IMR-90 (cell line): ENCODE data around the gene AGMO. TPM values are rescaled to one million over a fixed set of nuclear protein-coding genes. Genes with fewer than 3 reads are reported as not detected.

ENCODE experiments used
- ATAC-seq: fragments of 200-7000 bp; cut with Tn5 transposase; 2 replicates; pipeline ENCODE4 v1.9.1; 2020; ENCODE audit warnings: low read depth, mild to moderate bottlenecking, moderate library complexity
- Bru-seq: library from RNA; stranded (reverse); fragments of 400-500 nt; gene quantifications from one replicate; lab custom pipeline; 2021; lab: Mats Ljungman, UMichigan
- BruChase-seq, 2 experiments: library from RNA; stranded (reverse); fragments of 400-500 nt; gene quantifications; one replicate each; lab custom pipeline; 2021; lab: Mats Ljungman, UMichigan
- BruUV-seq: library from RNA; stranded (reverse); fragments of 400-500 nt; replicated peaks from 2 replicates; lab custom pipeline; 2021; lab: Mats Ljungman, UMichigan
- CTCF ChIA-PET: fragments of 300-600 bp; formaldehyde crosslinking; extraction: SDS; loops from one replicate; lab custom pipeline; 2021; ENCODE audit warnings: antibody characterized with exemption; lab: Yijun Ruan, JAX
- POLR2A ChIA-PET: fragments of 300-600 bp; sonication (Branson Sonifier 250); formaldehyde crosslinking; loops from one replicate; lab custom pipeline; 2022; ENCODE audit warnings: antibody characterized with exemption; ENCODE audit not compliant: unreplicated experiment; lab: Charles Lee
- DNase-seq: peaks from one replicate; pipeline ENCODE4 v3.0.0; 2013
- H2AFZ ChIP-seq: replicated peaks from 2 replicates; pipeline ENCODE3; 2013; ENCODE audit warnings: low read length, mild to moderate bottlenecking; ENCODE audit not compliant: poor library complexity
- H2AK5ac ChIP-seq: 2 replicates; pipeline ENCODE4 v1.6.1; 2013; ENCODE audit warnings: low read depth, low read length, inconsistent platforms
- H2AK9ac ChIP-seq: replicated peaks from 2 replicates; pipeline ENCODE3; 2013; ENCODE audit warnings: mild to moderate bottlenecking, low read depth, low read length, moderate library complexity; ENCODE audit not compliant: poor library complexity
- H2BK120ac ChIP-seq: 2 replicates; pipeline ENCODE4 v1.6.1; 2013; ENCODE audit warnings: low read depth, low read length, inconsistent platforms
- H2BK15ac ChIP-seq: 3 replicates; pipeline ENCODE4 v1.6.1; 2013; ENCODE audit warnings: low read depth, low read length, inconsistent platforms
- H2BK20ac ChIP-seq: 2 replicates; pipeline ENCODE4 v1.6.1; 2013; ENCODE audit warnings: low read depth, mild to moderate bottlenecking, inconsistent platforms, low read length, moderate library complexity
- H2BK5ac ChIP-seq: 2 replicates; pipeline ENCODE4 v1.6.1; 2013; ENCODE audit warnings: mild to moderate bottlenecking, low read depth, low read length, inconsistent platforms; ENCODE audit not compliant: poor library complexity, severe bottlenecking
- H3K14ac ChIP-seq: replicated peaks from 2 replicates; pipeline ENCODE4 v1.6.1; 2013; ENCODE audit warnings: low read depth, low read length, inconsistent platforms
- H3K18ac ChIP-seq: 2 replicates; pipeline ENCODE4 v1.6.1; 2013; ENCODE audit warnings: low read depth, low read length, control low read depth
- H3K23ac ChIP-seq: 2 replicates; pipeline ENCODE4 v1.6.1; 2013; ENCODE audit warnings: low read depth, low read length, inconsistent platforms
- H3K27ac ChIP-seq: 2 replicates; pipeline ENCODE4 v1.5.1; 2013; ENCODE audit warnings: mild to moderate bottlenecking, control low read depth, low read length; ENCODE audit not compliant: insufficient read depth
- H3K27me3 ChIP-seq: 2 replicates; pipeline ENCODE4 v1.6.1; 2013; ENCODE audit warnings: low read length; ENCODE audit not compliant: control insufficient read depth, insufficient read depth
- H3K36me3 ChIP-seq: 2 replicates; pipeline ENCODE4 v1.6.1; 2013; ENCODE audit warnings: low read length, mixed read lengths; ENCODE audit not compliant: control insufficient read depth, insufficient read depth
- H3K4ac ChIP-seq: 2 replicates; pipeline ENCODE4 v1.6.1; 2013; ENCODE audit warnings: low read depth, low read length, inconsistent platforms
- H3K4me1 ChIP-seq: 2 replicates; pipeline ENCODE4 v1.6.1; 2013; ENCODE audit warnings: low read length, mixed read lengths; ENCODE audit not compliant: control insufficient read depth, insufficient read depth
- H3K4me2 ChIP-seq: 2 replicates; pipeline ENCODE4 v1.6.1; 2013; ENCODE audit warnings: low read depth, mild to moderate bottlenecking, control low read depth, low read length, moderate library complexity
- H3K4me3 ChIP-seq: 2 replicates; pipeline ENCODE4 v1.5.1; 2013; ENCODE audit warnings: low read depth, mild to moderate bottlenecking, control low read depth, low read length, moderate library complexity; ENCODE audit not compliant: insufficient read depth
- H3K56ac ChIP-seq: 2 replicates; pipeline ENCODE4 v1.6.1; 2013; ENCODE audit warnings: low read length, inconsistent platforms; ENCODE audit not compliant: insufficient read depth; ENCODE audit errors: extremely low read depth
- H3K79me1 ChIP-seq, 2 experiments: 2 replicates each; pipeline ENCODE4 v1.6.1; 2013; ENCODE audit warnings: low read length in 2 of 2, inconsistent platforms in 1 of 2, low read depth in 1 of 2
- H3K9ac ChIP-seq: 2 replicates; pipeline ENCODE4 v1.6.1; 2013; ENCODE audit warnings: low read depth, low read length, control low read depth
- H3K9me1 ChIP-seq: 2 replicates; pipeline ENCODE4 v1.6.1; 2013; ENCODE audit warnings: low read length, inconsistent platforms; ENCODE audit not compliant: insufficient read depth
- H3K9me3 ChIP-seq: 2 replicates; pipeline ENCODE4 v1.6.1; 2013; ENCODE audit warnings: low read length; ENCODE audit not compliant: control insufficient read depth, insufficient read depth
- H4K20me1 ChIP-seq: 2 replicates; pipeline ENCODE4 v1.6.1; 2013; ENCODE audit warnings: low read length, inconsistent platforms; ENCODE audit not compliant: insufficient read depth
- H4K5ac ChIP-seq: 2 replicates; pipeline ENCODE4 v1.6.1; 2013; ENCODE audit warnings: mild to moderate bottlenecking, low read depth, low read length, control low read depth
- H4K8ac ChIP-seq, 2 experiments: 2 replicates each; pipeline ENCODE4 v1.6.1; 2013; ENCODE audit warnings: low read depth in 2 of 2, low read length in 2 of 2, control low read depth in 1 of 2, inconsistent platforms in 1 of 2
- H4K91ac ChIP-seq: 2 replicates; pipeline ENCODE4 v1.6.1; 2013; ENCODE audit warnings: low read depth, low read length, inconsistent platforms; ENCODE audit not compliant: insufficient read depth
- BHLHE40 ChIP-seq: fragments of 150-350 bp; IDR thresholded peaks from 2 replicates; pipeline ENCODE4 v1.6.1; 2016; ENCODE audit warnings: mild to moderate bottlenecking, low read depth, low read length
- CEBPB ChIP-seq: IDR thresholded peaks from 2 replicates; pipeline ENCODE4 v1.6.1; 2012; ENCODE audit warnings: low read depth, low read length, improper control_type of control experiment
- CHD1 ChIP-seq: IDR thresholded peaks from 2 replicates; pipeline ENCODE4 v1.6.1; 2012; ENCODE audit warnings: low read depth, low read length, improper control_type of control experiment
- ELK1 ChIP-seq: fragments of 150-350 bp; IDR thresholded peaks from 2 replicates; pipeline ENCODE4 v1.6.1; 2016; ENCODE audit warnings: low read depth, mild to moderate bottlenecking, low read length, moderate library complexity, borderline replicate concordance
- FOS ChIP-seq: fragments of 150-350 bp; IDR thresholded peaks from 2 replicates; pipeline ENCODE4 v1.6.1; 2016; ENCODE audit warnings: low read depth, low read length
- MAFK ChIP-seq: IDR thresholded peaks from 2 replicates; pipeline ENCODE4 v1.6.1; 2012; ENCODE audit warnings: low read depth, low read length, improper control_type of control experiment
- MAZ ChIP-seq: IDR thresholded peaks from 2 replicates; pipeline ENCODE4 v1.6.1; 2012; ENCODE audit warnings: low read depth, mild to moderate bottlenecking, low read length, improper control_type of control experiment, moderate library complexity, borderline replicate concordance
- MXI1 ChIP-seq: IDR thresholded peaks from 2 replicates; pipeline ENCODE4 v1.6.1; 2012; ENCODE audit warnings: low read depth, mild to moderate bottlenecking, low read length, moderate library complexity, borderline replicate concordance
- NFE2L2 ChIP-seq: fragments of 150-350 bp; IDR thresholded peaks from 2 replicates; pipeline ENCODE4 v1.6.1; 2016; ENCODE audit warnings: low read depth, mild to moderate bottlenecking, low read length
- POLR2A ChIP-seq: IDR thresholded peaks from 2 replicates; pipeline ENCODE4 v1.6.1; 2012; ENCODE audit warnings: mild to moderate bottlenecking, low read depth, low read length
- RAD21 ChIP-seq: IDR thresholded peaks from 2 replicates; pipeline ENCODE4 v1.6.1; 2012; ENCODE audit warnings: low read length, improper control_type of control experiment
- RCOR1 ChIP-seq: IDR thresholded peaks from 2 replicates; pipeline ENCODE4 v1.6.1; 2012; ENCODE audit warnings: mild to moderate bottlenecking, low read length, improper control_type of control experiment; ENCODE audit not compliant: insufficient replicate concordance
- RFX5 ChIP-seq: IDR thresholded peaks from 2 replicates; pipeline ENCODE4 v1.8.0; 2012; ENCODE audit warnings: low read depth, mild to moderate bottlenecking, low read length, moderate library complexity
- SMC3 ChIP-seq: fragments of 150-350 bp; IDR thresholded peaks from 2 replicates; pipeline ENCODE4 v1.6.1; 2016; ENCODE audit warnings: low read depth, mild to moderate bottlenecking, antibody characterized with exemption, low read length, moderate library complexity
- USF2 ChIP-seq: fragments of 150-350 bp; IDR thresholded peaks from 2 replicates; pipeline ENCODE4 v1.6.1; 2017; ENCODE audit warnings: mild to moderate bottlenecking, antibody characterized with exemption, low read length, low read depth
- WGBS, 2 experiments: methylation state at CpG; one replicate each; pipeline versions ENCODE4 v1.1.5 to v1.1.7; 2013; ENCODE audit warnings: missing lambda C conversion rate in 2 of 2; ENCODE audit not compliant: insufficient read length in 1 of 2; ENCODE audit errors: extremely low coverage in 2 of 2; 5-methylcytosine and 5-hydroxymethylcytosine counted together
- dilution Hi-C: fragments of 300-500 bp; cut with HindIII; formaldehyde crosslinking; loops from one replicate; pipeline ENCODE4 v1.14.3; 2018; ENCODE audit warnings: low sequenced_read_pairs; ENCODE audit not compliant: unreplicated experiment
- in situ Hi-C: fragments of 300-500 bp; cut with MboI; formaldehyde crosslinking; loops from 3 replicates; pipeline ENCODE4 v1.14.3; 2019; ENCODE audit warnings: low sequenced_read_pairs, inconsistent platforms, mixed read lengths
- intact Hi-C: fragments of 100-400 bp; cut with micrococcal nuclease; formaldehyde crosslinking; loops from 2 replicates; pipeline ENCODE4 v1.10.0; 2022
- long read RNA-seq: library from polyadenylated mRNA; unstranded; transcript quantifications from one replicate; pipeline ENCODE4 v2.0.0, GENCODE V29; 2021; ENCODE audit not compliant: unreplicated experiment
- polyA plus RNA-seq, 3 experiments: library from polyadenylated mRNA; depleted of rRNA; stranded (reverse); fragments of >200 nt; gene quantifications; 2 replicates each; pipeline ENCODE4 v1.2.3, GENCODE V29; 2012; ENCODE audit warnings: low replicate concordance in 1 of 3
- total RNA-seq: library from RNA; depleted of rRNA; stranded (reverse); fragments of >200 nt; gene quantifications from 2 replicates; pipeline ENCODE4 v1.2.3, GENCODE V29; 2012; rRNA removed
- TF ChIP-seq, protein P1 (sequence below): conservative IDR thresholded peaks from 2 replicates; pipeline ENCODE4 v1.5.1; 2012; ENCODE audit warnings: mild to moderate bottlenecking, low read depth, low read length, improper control_type of control experiment

AGMO gene
- not detected in 2 replicates for total RNA-seq
- polyA plus RNA-seq (2012; rRNA removed): not detected in 2 replicates
- polyA plus RNA-seq (2012; cell fraction: cytosol; rRNA removed): not detected in 2 replicates
- polyA plus RNA-seq (2012; cell fraction: nucleus; rRNA removed; ENCODE audit: low replicate concordance): not detected in 2 replicates
- Bru-seq, nascent RNA: percentile 4 among the genes with signal in this experiment
- percentile 6 among the genes with signal in this experiment for BruChase-seq, experiment 1, labeled RNA remaining after a 6-hour chase
- BruChase-seq, experiment 2, labeled RNA remaining after a 2-hour chase: percentile 5 among the genes with signal in this experiment
- long read RNA-seq: 0 reads

- no peak within 1 kb of the TSS for H2AK9ac ChIP-seq
- ATAC-seq (no peak), DNase-seq (no peak)
- H3K4me1 ChIP-seq: no peaks in the 10 kb centered on the region
- H2BK15ac ChIP-seq: no peak within 1 kb of the TSS
- no peak within 1 kb of the TSS for H2BK120ac ChIP-seq
- H2BK20ac ChIP-seq: no peak within 1 kb of the TSS
- CTCF ChIA-PET: no interaction called here
- no peak within 1 kb of the TSS for H4K8ac ChIP-seq
- no peak within 1 kb of the TSS for H2AK5ac ChIP-seq
- WGBS, 2 experiments: no CpG with 5 or more reads among the region's 5 CpGs
- H3K27ac ChIP-seq: no peak within 1 kb of the TSS
- no peak within 1 kb of the TSS for H3K4me3 ChIP-seq
- no peaks in the 10 kb centered on the region for H3K9me1 ChIP-seq
- H4K20me1 ChIP-seq: no peaks in the 10 kb centered on the region
- no peaks in the 10 kb centered on the region for H3K79me1 ChIP-seq
- H3K18ac ChIP-seq: no peak within 1 kb of the TSS
- H3K36me3 ChIP-seq: no peaks in the 10 kb centered on the region
- no peak within 1 kb of the TSS for H3K56ac ChIP-seq
- no peak within 1 kb of the TSS for H2BK5ac ChIP-seq
- H4K5ac ChIP-seq: no peak within 1 kb of the TSS
- BruUV-seq: no TSS peak
- no peak within 1 kb of the TSS for H3K14ac ChIP-seq
- H3K4me2 ChIP-seq: no peak within 1 kb of the TSS
- POLR2A ChIA-PET: no interaction called here
- TF ChIP-seq RCOR1 (no peak), RAD21 (no peak), BHLHE40 (no peak), MXI1 (no peak), MAZ (no peak), SMC3 (no peak), USF2 (no peak), CEBPB (no peak), NFE2L2 (no peak), ELK1 (no peak), CHD1 (no peak), RFX5 (no peak), MAFK (no peak), POLR2A (no peak), FOS (no peak)
- TF ChIP-seq, protein P1, sequence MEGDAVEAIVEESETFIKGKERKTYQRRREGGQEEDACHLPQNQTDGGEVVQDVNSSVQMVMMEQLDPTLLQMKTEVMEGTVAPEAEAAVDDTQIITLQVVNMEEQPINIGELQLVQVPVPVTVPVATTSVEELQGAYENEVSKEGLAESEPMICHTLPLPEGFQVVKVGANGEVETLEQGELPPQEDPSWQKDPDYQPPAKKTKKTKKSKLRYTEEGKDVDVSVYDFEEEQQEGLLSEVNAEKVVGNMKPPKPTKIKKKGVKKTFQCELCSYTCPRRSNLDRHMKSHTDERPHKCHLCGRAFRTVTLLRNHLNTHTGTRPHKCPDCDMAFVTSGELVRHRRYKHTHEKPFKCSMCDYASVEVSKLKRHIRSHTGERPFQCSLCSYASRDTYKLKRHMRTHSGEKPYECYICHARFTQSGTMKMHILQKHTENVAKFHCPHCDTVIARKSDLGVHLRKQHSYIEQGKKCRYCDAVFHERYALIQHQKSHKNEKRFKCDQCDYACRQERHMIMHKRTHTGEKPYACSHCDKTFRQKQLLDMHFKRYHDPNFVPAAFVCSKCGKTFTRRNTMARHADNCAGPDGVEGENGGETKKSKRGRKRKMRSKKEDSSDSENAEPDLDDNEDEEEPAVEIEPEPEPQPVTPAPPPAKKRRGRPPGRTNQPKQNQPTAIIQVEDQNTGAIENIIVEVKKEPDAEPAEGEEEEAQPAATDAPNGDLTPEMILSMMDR: no peak
- no peak within 1 kb of the TSS for H3K23ac ChIP-seq
- H2AFZ ChIP-seq: no peak within 1 kb of the TSS
- no peak within 1 kb of the TSS for H3K9ac ChIP-seq
- in situ Hi-C loops: no loop called here
- H3K4ac ChIP-seq: no peak within 1 kb of the TSS; the same call in 1 of the 2 replicates
- dilution Hi-C loops: no loop called here
- H4K91ac ChIP-seq: no peak within 1 kb of the TSS
- no peaks in the 10 kb centered on the region for H3K9me3 ChIP-seq
- H3K27me3 ChIP-seq: no peaks in the 10 kb centered on the region
- intact Hi-C loops: no loop called here
These were observed at the start of gene AGMO for GRCh38 chr7:15561835-15562234. Gene AGMO, minus strand, starts transcription at chr7:15562015.
